Ishikawa (cell line): Measurements from ENCODE around the gene TBATA.

Experiments
- CEBPB ChIP-seq: IDR thresholded peaks from 2 replicates; pipeline ENCODE4 v1.6.1; 2012
- CREB1 ChIP-seq: IDR thresholded peaks from 2 replicates; pipeline ENCODE4 v1.6.1; 2012; ENCODE audit warnings: low read depth
- EGR1 ChIP-seq: IDR thresholded peaks from 2 replicates; pipeline ENCODE4 v1.6.1; 2012
- EP300 ChIP-seq: IDR thresholded peaks from 2 replicates; pipeline ENCODE4 v1.6.1; 2012; ENCODE audit warnings: borderline replicate concordance
- FOXM1 ChIP-seq: IDR thresholded peaks from 2 replicates; pipeline ENCODE4 v1.6.1; 2012; ENCODE audit warnings: low read depth, borderline replicate concordance
- NFIC ChIP-seq: IDR thresholded peaks from 2 replicates; pipeline ENCODE4 v1.6.1; 2012
- RAD21 ChIP-seq: IDR thresholded peaks from 2 replicates; pipeline ENCODE4 v1.6.1; 2012; ENCODE audit warnings: low read depth
- TAF1 ChIP-seq: IDR thresholded peaks from 2 replicates; pipeline ENCODE4 v1.6.1; 2012; ENCODE audit warnings: low read depth, mild to moderate bottlenecking
- TCF12 ChIP-seq: IDR thresholded peaks from 2 replicates; pipeline ENCODE4 v1.6.1; 2012; ENCODE audit warnings: low read depth
- TEAD4 ChIP-seq: IDR thresholded peaks from 2 replicates; pipeline ENCODE4 v1.6.1; 2012
- YY1 ChIP-seq: IDR thresholded peaks from 2 replicates; pipeline ENCODE4 v1.6.1; 2012; ENCODE audit warnings: low read depth
- ZBTB7A ChIP-seq: IDR thresholded peaks from 2 replicates; pipeline ENCODE4 v1.6.1; 2012; ENCODE audit warnings: low read depth
- TF ChIP-seq, protein P1 (sequence below): IDR thresholded peaks from 2 replicates; pipeline ENCODE4 v1.6.1; 2012
- TF ChIP-seq, protein P2 (sequence below): IDR thresholded peaks from 2 replicates; pipeline ENCODE4 v1.6.1; 2012
- TF ChIP-seq, protein P3 (sequence below): IDR thresholded peaks from 2 replicates; pipeline ENCODE4 v1.6.1; 2012; ENCODE audit warnings: low read depth, mild to moderate bottlenecking

The TBATA gene

DNA sequence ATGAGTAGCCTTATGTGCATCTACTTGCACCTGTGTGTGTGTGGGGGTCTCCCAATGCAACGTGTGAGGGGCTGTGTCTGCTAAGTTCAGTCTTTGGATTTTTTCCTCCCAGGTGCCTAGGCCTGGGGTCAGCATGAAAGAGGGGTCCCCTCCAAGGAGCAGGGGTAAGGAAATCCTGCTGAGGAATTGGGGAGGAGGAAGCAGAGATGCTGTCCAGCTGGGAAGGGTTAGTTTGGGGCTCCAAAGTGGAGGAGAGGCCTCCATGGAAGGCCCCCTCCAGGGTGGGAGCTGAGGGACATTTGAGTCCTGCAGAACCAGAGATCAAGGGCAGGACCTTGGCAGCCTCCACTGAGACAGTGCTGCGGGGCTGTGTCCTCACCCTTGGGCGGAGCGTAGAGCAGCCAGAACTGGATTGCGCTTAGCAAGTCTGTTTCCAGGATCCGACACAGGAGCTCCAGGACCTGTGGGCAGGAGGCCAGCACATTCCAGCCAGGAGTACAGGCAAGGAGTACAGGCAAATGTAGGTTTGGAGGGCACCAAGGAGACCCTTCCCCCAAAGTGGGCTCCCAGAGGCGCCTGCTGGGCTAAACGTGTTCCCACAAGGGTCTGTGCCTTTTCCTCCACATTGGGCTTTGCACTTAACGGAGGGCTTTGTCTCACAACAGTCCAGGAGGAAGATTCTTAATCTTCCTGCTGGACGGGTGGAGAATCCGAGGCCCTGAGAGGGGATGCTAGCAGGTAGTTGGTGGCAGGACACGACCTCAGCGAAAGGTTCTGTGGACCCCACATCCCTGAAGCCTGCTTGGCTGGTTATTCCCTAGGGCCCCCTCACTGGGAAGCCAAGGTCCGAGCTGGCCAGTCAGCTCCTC is 10.1 kb downstream of the TBATA start:
- TF ChIP-seq TEAD4 (peak; percentile 47; the same call in 1 of the 2 replicates), YY1 (no peak)

DNA sequence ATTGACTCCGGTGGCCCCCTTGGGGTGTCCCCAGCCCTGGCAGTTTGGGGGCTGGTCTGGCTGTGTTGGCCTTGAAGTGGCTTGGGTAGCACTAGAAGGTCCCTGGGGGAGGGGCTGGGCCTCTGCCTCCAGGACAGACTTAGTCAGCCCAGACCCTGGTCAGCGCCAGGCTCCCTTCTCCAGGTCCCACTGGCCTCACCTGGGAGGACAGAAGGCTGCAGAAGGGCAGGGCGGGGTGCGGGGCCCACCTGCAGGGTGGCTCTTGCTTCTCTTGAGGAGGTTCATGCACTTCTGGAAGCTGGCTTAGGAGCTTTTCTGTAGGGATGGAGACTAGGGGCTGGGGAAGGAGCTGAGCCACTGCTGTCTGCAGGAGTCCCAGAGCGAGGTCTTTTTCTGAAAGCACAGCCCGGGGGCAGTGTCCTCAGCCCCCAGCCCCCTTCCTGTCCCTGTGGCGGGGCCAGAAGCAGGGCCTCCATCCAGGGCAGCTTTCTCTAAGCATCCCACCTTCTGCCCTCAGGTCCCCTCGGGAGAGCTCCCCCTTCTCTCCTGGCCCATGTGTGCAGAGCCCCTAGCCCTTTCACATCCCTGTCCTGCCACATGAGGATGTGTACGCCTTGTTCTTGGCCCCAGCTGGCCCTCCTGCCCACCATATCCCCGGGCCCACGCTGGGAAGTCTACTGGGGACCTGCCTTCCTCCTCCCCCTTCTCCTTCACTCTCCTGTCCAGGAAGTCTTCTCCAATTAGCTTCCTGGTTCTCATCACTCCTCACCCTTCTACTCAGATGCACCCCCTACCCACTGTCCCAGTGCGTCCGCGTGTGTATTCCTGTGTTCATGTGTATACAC is 11.0 kb downstream of the TBATA start:
- TF ChIP-seq EGR1: no peak
- TF ChIP-seq CREB1: no peak
- TF ChIP-seq, protein P1, sequence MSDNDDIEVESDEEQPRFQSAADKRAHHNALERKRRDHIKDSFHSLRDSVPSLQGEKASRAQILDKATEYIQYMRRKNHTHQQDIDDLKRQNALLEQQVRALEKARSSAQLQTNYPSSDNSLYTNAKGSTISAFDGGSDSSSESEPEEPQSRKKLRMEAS: no peak
- TF ChIP-seq RAD21: no peak
- TF ChIP-seq, protein P2, sequence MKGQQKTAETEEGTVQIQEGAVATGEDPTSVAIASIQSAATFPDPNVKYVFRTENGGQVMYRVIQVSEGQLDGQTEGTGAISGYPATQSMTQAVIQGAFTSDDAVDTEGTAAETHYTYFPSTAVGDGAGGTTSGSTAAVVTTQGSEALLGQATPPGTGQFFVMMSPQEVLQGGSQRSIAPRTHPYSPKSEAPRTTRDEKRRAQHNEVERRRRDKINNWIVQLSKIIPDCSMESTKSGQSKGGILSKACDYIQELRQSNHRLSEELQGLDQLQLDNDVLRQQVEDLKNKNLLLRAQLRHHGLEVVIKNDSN: no peak
- TF ChIP-seq, protein P3, sequence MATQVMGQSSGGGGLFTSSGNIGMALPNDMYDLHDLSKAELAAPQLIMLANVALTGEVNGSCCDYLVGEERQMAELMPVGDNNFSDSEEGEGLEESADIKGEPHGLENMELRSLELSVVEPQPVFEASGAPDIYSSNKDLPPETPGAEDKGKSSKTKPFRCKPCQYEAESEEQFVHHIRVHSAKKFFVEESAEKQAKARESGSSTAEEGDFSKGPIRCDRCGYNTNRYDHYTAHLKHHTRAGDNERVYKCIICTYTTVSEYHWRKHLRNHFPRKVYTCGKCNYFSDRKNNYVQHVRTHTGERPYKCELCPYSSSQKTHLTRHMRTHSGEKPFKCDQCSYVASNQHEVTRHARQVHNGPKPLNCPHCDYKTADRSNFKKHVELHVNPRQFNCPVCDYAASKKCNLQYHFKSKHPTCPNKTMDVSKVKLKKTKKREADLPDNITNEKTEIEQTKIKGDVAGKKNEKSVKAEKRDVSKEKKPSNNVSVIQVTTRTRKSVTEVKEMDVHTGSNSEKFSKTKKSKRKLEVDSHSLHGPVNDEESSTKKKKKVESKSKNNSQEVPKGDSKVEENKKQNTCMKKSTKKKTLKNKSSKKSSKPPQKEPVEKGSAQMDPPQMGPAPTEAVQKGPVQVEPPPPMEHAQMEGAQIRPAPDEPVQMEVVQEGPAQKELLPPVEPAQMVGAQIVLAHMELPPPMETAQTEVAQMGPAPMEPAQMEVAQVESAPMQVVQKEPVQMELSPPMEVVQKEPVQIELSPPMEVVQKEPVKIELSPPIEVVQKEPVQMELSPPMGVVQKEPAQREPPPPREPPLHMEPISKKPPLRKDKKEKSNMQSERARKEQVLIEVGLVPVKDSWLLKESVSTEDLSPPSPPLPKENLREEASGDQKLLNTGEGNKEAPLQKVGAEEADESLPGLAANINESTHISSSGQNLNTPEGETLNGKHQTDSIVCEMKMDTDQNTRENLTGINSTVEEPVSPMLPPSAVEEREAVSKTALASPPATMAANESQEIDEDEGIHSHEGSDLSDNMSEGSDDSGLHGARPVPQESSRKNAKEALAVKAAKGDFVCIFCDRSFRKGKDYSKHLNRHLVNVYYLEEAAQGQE: no peak
- TF ChIP-seq TEAD4: no peak
- TF ChIP-seq CEBPB: no peak
- TF ChIP-seq YY1: no peak
- TF ChIP-seq ZBTB7A: no peak
- TF ChIP-seq EP300: no peak
- no peak for TF ChIP-seq TAF1

DNA sequence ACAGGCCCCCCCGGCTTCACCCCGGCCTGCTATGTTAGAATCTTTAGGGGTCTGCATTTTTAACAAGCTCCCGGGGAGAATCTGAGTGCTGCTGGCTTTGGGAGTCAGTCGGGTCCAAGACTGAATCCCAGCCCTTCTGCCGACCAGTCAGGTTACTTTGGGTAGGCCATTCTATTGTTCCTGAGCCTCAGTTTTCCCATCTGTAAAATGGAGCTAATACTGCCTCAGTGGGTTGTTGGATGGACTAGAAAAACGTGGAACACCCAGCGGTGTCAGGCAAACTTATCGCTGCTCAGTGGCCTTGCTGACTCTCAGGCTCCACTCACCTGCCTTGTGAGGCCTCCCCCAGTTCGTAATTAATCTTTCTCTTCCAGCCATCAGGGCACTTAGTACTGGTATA is 11.7 kb downstream of the TBATA start:
- TF ChIP-seq TEAD4 (no peak), TCF12 (no peak), TAF1 (no peak), FOXM1 (no peak), EGR1 (no peak), CEBPB (no peak), EP300 (no peak), ZBTB7A (no peak), RAD21 (no peak), NFIC (no peak), YY1 (no peak), CREB1 (no peak)
- TF ChIP-seq, protein P3: no peak
- TF ChIP-seq, protein P1: no peak
- TF ChIP-seq, protein P2: no peak

DNA sequence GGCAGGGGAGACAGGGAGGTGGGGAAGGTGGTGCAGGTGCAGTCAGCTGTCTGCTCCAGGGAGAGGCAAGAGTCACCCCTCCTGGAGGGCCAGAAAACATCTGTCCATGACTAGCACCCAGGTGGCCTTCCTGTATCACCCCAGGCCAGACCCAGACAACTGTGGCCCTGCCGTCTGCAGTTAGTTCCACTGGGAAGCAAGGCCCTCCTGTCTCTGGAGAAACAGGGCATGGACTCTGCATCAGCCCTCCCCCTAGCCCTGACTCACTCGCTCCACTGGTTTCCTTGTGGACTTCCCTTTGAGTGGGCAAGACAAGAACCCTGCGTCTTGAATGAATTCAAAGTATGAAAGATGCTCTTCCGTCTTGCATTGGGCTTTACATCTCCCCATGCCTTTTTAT is 12.6 kb downstream of the TBATA start:
- no peak for TF ChIP-seq EP300
- TF ChIP-seq TEAD4: no peak
- TF ChIP-seq, protein P2: no peak
- TF ChIP-seq YY1: no peak
- no peak for TF ChIP-seq NFIC
- TF ChIP-seq CEBPB: no peak
- no peak for TF ChIP-seq CREB1
- TF ChIP-seq FOXM1: no peak
- TF ChIP-seq, protein P3: no peak
- no peak for TF ChIP-seq TAF1
- no peak for TF ChIP-seq TCF12
- no peak for TF ChIP-seq RAD21
- no peak for TF ChIP-seq ZBTB7A
- TF ChIP-seq EGR1: no peak
- TF ChIP-seq, protein P1: no peak
